Endothelial cell of umbilical vein (primary cell): ENCODE data around the gene ECSIT. TPM values are rescaled to one million over a fixed set of nuclear protein-coding genes. Genes with fewer than 3 reads are reported as not detected.

ENCODE experiments used
- BruUV-seq: library from RNA; stranded (reverse); fragments of 400-500 nt; replicated peaks from 2 replicates; lab custom pipeline; 2021; lab: Mats Ljungman, UMichigan
- CTCF ChIA-PET: fragments of 300-600, 350-600 bp; sonication (Branson Sonifier 250); formaldehyde crosslinking; loops from one replicate; lab custom pipeline; 2021; ENCODE audit warnings: antibody characterized with exemption, inconsistent platforms; lab: Charles Lee
- POLR2A ChIA-PET: fragments of 300-600, 350-600 bp; sonication (Branson Sonifier 250); formaldehyde crosslinking; loops from one replicate; lab custom pipeline; 2021; ENCODE audit warnings: antibody characterized with exemption, inconsistent platforms; lab: Charles Lee
- DNase-seq: peaks from one replicate; pipeline ENCODE4 v3.0.0-alpha.2; 2011; ENCODE audit warnings: low read depth, low spot score
- FAIRE-seq: peaks from 2 replicates; lab custom pipeline; 2011; peaks lifted over from hg19 to GRCh38; lab: Jason Lieb, UNC
- H2AFZ ChIP-seq: 2 replicates; pipeline ENCODE4 v1.6.0; 2012; ENCODE audit warnings: low read depth, low read length, control low read depth, inconsistent platforms
- H3K27ac ChIP-seq: 2 replicates; pipeline ENCODE4 v1.5.1; 2011; ENCODE audit warnings: low read depth, mild to moderate bottlenecking, control low read depth, low read length, moderate library complexity; ENCODE audit not compliant: insufficient read depth
- H3K27me3 ChIP-seq, 2 experiments: 2 replicates each; pipeline versions ENCODE4 v1.6.0 to v1.6.1; 2011; ENCODE audit warnings: low read length in 2 of 2, mixed read lengths in 1 of 2; ENCODE audit not compliant: control insufficient read depth in 2 of 2, insufficient read depth in 2 of 2
- H3K36me3 ChIP-seq, 2 experiments: 2 replicates in 1 of 2; 3 replicates in 1 of 2; pipeline ENCODE4 v1.5.1; 2011; ENCODE audit warnings: low read length in 2 of 2, mild to moderate bottlenecking in 1 of 2, moderate library complexity in 1 of 2; ENCODE audit not compliant: control insufficient read depth in 2 of 2, insufficient read depth in 2 of 2; ENCODE audit errors: extremely low read depth in 1 of 2
- H3K4me1 ChIP-seq: 3 replicates; pipeline ENCODE4 v1.5.1; 2011; ENCODE audit warnings: mild to moderate bottlenecking, low read length; ENCODE audit not compliant: control insufficient read depth, insufficient read depth; ENCODE audit errors: extremely low read depth
- H3K4me2 ChIP-seq: 2 replicates; pipeline ENCODE4 v1.6.1; 2011; ENCODE audit warnings: low read length, control low read depth, mixed read lengths; ENCODE audit not compliant: insufficient read depth
- H3K4me3 ChIP-seq, 3 experiments: fragments of 200-600 bp in 1 of 3; sonication (generic), shearing (Covaris generic) in 1 of 3; replicated peaks in 1 of 3; 2 replicates each; pipeline ENCODE4 v1.5.1; 2011 to 2016; ENCODE audit warnings: control low read depth in 3 of 3, low read length in 3 of 3, mild to moderate bottlenecking in 2 of 3, inconsistent platforms in 1 of 3, low read depth in 1 of 3, moderate library complexity in 1 of 3; ENCODE audit not compliant: insufficient read depth in 1 of 3
- H3K79me2 ChIP-seq: 2 replicates; pipeline ENCODE4 v1.6.0; 2012; ENCODE audit warnings: low read length, inconsistent platforms; ENCODE audit not compliant: control insufficient read depth, insufficient read depth
- H3K9ac ChIP-seq: replicated peaks from 2 replicates; pipeline ENCODE3; 2011; ENCODE audit warnings: low read length, control low read depth; ENCODE audit not compliant: insufficient read depth; ENCODE audit errors: extremely low read depth
- H3K9me1 ChIP-seq: replicated peaks from 3 replicates; pipeline ENCODE4 v1.6.0; 2011; ENCODE audit warnings: mild to moderate bottlenecking, low read length; ENCODE audit not compliant: control insufficient read depth, insufficient read depth; ENCODE audit errors: extremely low read depth
- H3K9me3 ChIP-seq: replicated peaks from 2 replicates; pipeline ENCODE4 v1.5.1; 2012; ENCODE audit warnings: low read length, inconsistent platforms; ENCODE audit not compliant: control insufficient read depth, insufficient read depth
- H4K20me1 ChIP-seq: replicated peaks from 2 replicates; pipeline ENCODE3; 2011; ENCODE audit warnings: mild to moderate bottlenecking, low read length; ENCODE audit not compliant: control insufficient read depth, insufficient read depth; ENCODE audit errors: extremely low read depth
- EZH2 ChIP-seq: IDR thresholded peaks from 2 replicates; pipeline ENCODE4 v1.6.1; 2012; ENCODE audit warnings: borderline replicate concordance, low read depth, mild to moderate bottlenecking, moderate library complexity, low read length, inconsistent platforms; ENCODE audit not compliant: severe bottlenecking
- FOS ChIP-seq: IDR thresholded peaks from 2 replicates; pipeline ENCODE4 v1.6.1; 2011; ENCODE audit warnings: mild to moderate bottlenecking, low read length, moderate library complexity, borderline replicate concordance; ENCODE audit not compliant: insufficient read depth
- GATA2 ChIP-seq: IDR thresholded peaks from 2 replicates; pipeline ENCODE4 v1.7.0; 2011; ENCODE audit warnings: low read depth, mild to moderate bottlenecking, moderate library complexity, mixed read lengths, low read length; ENCODE audit not compliant: insufficient read length, insufficient read depth
- POLR2A ChIP-seq: IDR thresholded peaks from 2 replicates; pipeline ENCODE4 v1.6.1; 2012; ENCODE audit warnings: low read depth, mild to moderate bottlenecking, control low read depth, low read length
- POLR2AphosphoS5 ChIP-seq: IDR thresholded peaks from 2 replicates; pipeline ENCODE4 v1.6.1; 2012; ENCODE audit warnings: low read depth, mild to moderate bottlenecking, control low read depth, low read length, moderate library complexity; ENCODE audit not compliant: insufficient read depth
- dilution Hi-C: fragments of 300-500 bp; cut with MboI; formaldehyde crosslinking; loops from one replicate; pipeline ENCODE4 v1.15.0; 2019; ENCODE audit warnings: low sequenced_read_pairs; ENCODE audit not compliant: extremely low pct_ligation_motif_present
- intact Hi-C: fragments of 100-400 bp; cut with micrococcal nuclease; formaldehyde crosslinking; loops from one replicate; pipeline ENCODE4 v1.10.0; 2022
- polyA plus RNA-seq, 4 experiments: library from polyadenylated mRNA; depleted of rRNA in 3 of 4; stranded (reverse) in 3 of 4; unstranded in 1 of 4; fragments of >200 nt; gene quantifications; 2 replicates each; pipeline versions ENCODE4 v1.2.1 to v1.2.3, GENCODE V29; 2011 to 2012; ENCODE audit warnings: missing spikeins in 1 of 4
- total RNA-seq: library from RNA; stranded (reverse); gene quantifications from 2 replicates; pipeline ENCODE4 v1.2.3, GENCODE V29; 2021
- TF ChIP-seq, protein P1 (sequence below): IDR thresholded peaks from 2 replicates; pipeline ENCODE4 v1.6.1; 2011; ENCODE audit not compliant: insufficient read depth, insufficient read length

ECSIT gene
- total and polyA plus RNA-seq, 2 donors (not counting 3 experiments of a cell fraction or from before 2014, with no cell fraction given) = 32.4 to 47.2 TPM

DNA sequence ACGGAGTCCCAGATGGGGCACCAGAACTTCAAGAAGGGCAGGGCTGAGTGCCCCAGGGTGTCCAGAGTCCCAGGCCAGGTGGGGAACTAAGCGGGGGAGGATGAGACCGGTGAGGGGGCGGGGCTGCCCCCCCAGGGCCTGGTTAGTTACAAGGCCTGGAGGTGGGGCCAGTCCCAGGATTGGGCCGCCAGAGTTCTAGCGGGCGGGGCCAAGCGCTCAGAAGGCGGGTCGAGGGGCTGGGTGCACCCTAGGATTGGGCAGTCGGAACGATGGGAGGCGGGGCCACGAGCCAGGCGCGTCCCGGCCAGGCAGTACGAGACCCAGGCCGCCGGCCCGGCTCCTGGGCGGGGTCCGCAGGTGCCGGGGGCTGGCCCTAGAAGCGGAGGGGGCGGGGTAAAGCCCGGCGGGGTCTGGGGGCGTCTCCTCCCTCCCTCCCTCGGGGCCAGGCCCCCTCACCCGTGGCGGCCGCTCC, 23.9 kb downstream of the ECSIT start:
- H3K9me1 ChIP-seq = no peaks in the 10 kb centered on the region
- H3K79me2 ChIP-seq = no peaks in the 10 kb centered on the region
- H3K27me3 ChIP-seq = no peaks in the 10 kb centered on the region
- H4K20me1 ChIP-seq = no peaks in the 10 kb centered on the region
- H3K27ac ChIP-seq = peak overlapping the region; percentile 81
- no peaks in the 10 kb centered on the region for H3K36me3 ChIP-seq
- FAIRE-seq = peak; percentile 94
- TF ChIP-seq POLR2AphosphoS5 = no peak
- TF ChIP-seq EZH2 = no peak
- TF ChIP-seq, protein P1, sequence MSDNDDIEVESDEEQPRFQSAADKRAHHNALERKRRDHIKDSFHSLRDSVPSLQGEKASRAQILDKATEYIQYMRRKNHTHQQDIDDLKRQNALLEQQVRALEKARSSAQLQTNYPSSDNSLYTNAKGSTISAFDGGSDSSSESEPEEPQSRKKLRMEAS = no peak
- H3K4me1 ChIP-seq = peaks cover 10% of the 10 kb centered on the region
- intact Hi-C loops = loop anchor here (1.0 kb wide), 2 partner anchors 24 to 54 kb away; partner anchors contain the start of genes ECSIT and ELOF1
- POLR2A ChIA-PET = no interaction called here
- CTCF ChIA-PET = interaction anchor here (0.8 to 1.4 kb wide), 4 partner anchors 9 to 83 kb away, joined by 3 to 4 read pairs (median 3); partner anchors contain the start of gene ELOF1
- no peaks in the 10 kb centered on the region for H3K9me3 ChIP-seq
- H3K4me2 ChIP-seq = peak overlapping the region; percentile 89
- H2AFZ ChIP-seq = peak overlapping the region; percentile 88
- H3K4me3 ChIP-seq = peak overlapping the region; percentile 44 to 71 (median 71)
- DNase-seq = peak; percentile 98
- dilution Hi-C loops = no loop called here
- H3K9ac ChIP-seq = peak overlapping the region; percentile 90
- BruUV-seq = no TSS peak

DNA sequence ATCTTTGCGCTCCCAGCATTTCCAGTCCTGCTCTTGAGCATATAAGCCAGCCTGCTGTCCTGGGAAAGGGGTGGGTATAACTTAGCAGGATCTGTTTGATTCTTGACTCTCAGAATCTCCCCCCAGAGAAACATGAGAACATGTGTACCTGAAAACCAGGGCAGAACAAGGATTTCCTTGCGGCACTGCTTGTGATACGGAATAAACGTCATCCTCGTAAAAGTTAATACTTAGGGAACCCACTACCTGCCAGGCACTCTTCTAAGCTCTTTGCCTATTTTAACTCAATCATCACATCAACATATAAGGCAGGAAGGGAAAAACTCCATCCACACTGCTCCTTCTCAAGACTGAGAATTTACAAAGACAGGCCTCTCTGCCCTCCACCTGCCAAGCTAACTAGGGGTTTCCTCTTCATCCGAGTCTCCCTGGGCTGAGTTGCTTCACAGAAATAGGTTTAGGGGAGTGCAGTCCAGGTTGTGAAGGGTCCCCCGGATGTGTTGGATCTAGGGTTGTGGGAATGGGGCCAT, 24.4 kb downstream of the ECSIT start:
- intact Hi-C loops (loop anchor here (1.0 kb wide), 2 partner anchors 25 to 55 kb away; partner anchors contain the start of genes ECSIT and ELOF1), dilution Hi-C loops (no loop called here)
- POLR2A ChIA-PET = no interaction called here
- TSS peak; percentile 33 for BruUV-seq
- Histone ChIP-seq H3K27me3 (no peaks in the 10 kb centered on the region), H3K4me3 (peak overlapping the region; percentile 38 to 71 (median 71)), H3K27ac (peak overlapping the region; percentile 81), H3K36me3 (no peaks in the 10 kb centered on the region), H3K9me1 (no peaks in the 10 kb centered on the region), H3K9ac (peak overlapping the region; percentile 8), H3K9me3 (no peaks in the 10 kb centered on the region), H4K20me1 (no peaks in the 10 kb centered on the region), H2AFZ (peak overlapping the region; percentile 54), H3K4me1 (peaks cover 10% of the 10 kb centered on the region), H3K4me2 (peak overlapping the region; percentile 89), H3K79me2 (no peaks in the 10 kb centered on the region)
- FAIRE-seq (peak; percentile 43), DNase-seq (no peak)
- TF ChIP-seq GATA2 (no peak), POLR2A (no peak), EZH2 (no peak), FOS (no peak)
- TF ChIP-seq, protein P1 = no peak
- CTCF ChIA-PET = no interaction called here
